HL-60 (cell line): ENCODE results near the gene SHISAL2A.

Source experiments
- DNase-seq, 2 experiments: peaks; one replicate each; pipeline ENCODE4 v3.0.0-alpha.2; 2010 to 2020; ENCODE audit warnings: low read depth in 1 of 2, low spot score in 1 of 2
- H3K27ac ChIP-seq: fragments of 250-450 bp; sonication (Bioruptor Pico); replicated peaks from 2 replicates; pipeline ENCODE4 v1.5.1; 2020; ENCODE audit warnings: mild to moderate bottlenecking, moderate library complexity
- H3K27me3 ChIP-seq: fragments of 250-450 bp; sonication (Bioruptor Pico); 2 replicates; pipeline ENCODE4 v1.5.1; 2021; ENCODE audit warnings: mild to moderate bottlenecking, moderate library complexity; ENCODE audit not compliant: insufficient read depth, poor library complexity, severe bottlenecking
- H3K4me3 ChIP-seq: replicated peaks from 2 replicates; pipeline ENCODE4 v1.5.1; 2011; ENCODE audit warnings: mild to moderate bottlenecking, control low read depth, low read length; ENCODE audit not compliant: insufficient read depth
- CTCF ChIP-seq: IDR thresholded peaks from one replicate; pipeline ENCODE4 v1.5.1; 2011; ENCODE audit warnings: low read length, control low read depth, inconsistent platforms; ENCODE audit not compliant: insufficient read depth
- GABPA ChIP-seq: IDR thresholded peaks from 2 replicates; pipeline ENCODE4 v1.6.1; 2012; ENCODE audit warnings: low read depth
- POLR2AphosphoS5 ChIP-seq: IDR thresholded peaks from 2 replicates; pipeline ENCODE4 v1.6.1; 2012; ENCODE audit warnings: low read depth
- REST ChIP-seq: IDR thresholded peaks from 2 replicates; pipeline ENCODE4 v1.6.1; 2012; ENCODE audit warnings: low read depth; ENCODE audit not compliant: insufficient replicate concordance
- SPI1 ChIP-seq: IDR thresholded peaks from 2 replicates; pipeline ENCODE4 v1.6.1; 2012; ENCODE audit warnings: low read depth, mild to moderate bottlenecking, borderline replicate concordance

The SHISAL2A gene

GRCh38 chr1:52672946-52673345, 40.0 kb downstream of the SHISAL2A start:
- TF ChIP-seq REST (no peak), CTCF (no peak), SPI1 (no peak), GABPA (no peak), POLR2AphosphoS5 (no peak)
- Histone ChIP-seq H3K27ac (no peak overlapping the region), H3K27me3 (no peaks in the 10 kb centered on the region), H3K4me3 (no peak overlapping the region)
- DNase-seq = no peak

- DNase-seq = no peak
- H3K27ac ChIP-seq = no peak overlapping the region
- no peak overlapping the region for H3K4me3 ChIP-seq
- TF ChIP-seq SPI1 (no peak), REST (no peak), GABPA (no peak), POLR2AphosphoS5 (no peak), CTCF (no peak)
- no peaks in the 10 kb centered on the region for H3K27me3 ChIP-seq
These were observed 40.5 kb downstream of the SHISAL2A start for GRCh38 chr1:52673513-52673912.

GRCh38 chr1:52674497-52675384, 41.8 kb downstream of the SHISAL2A start:
- no peak for DNase-seq
- H3K27ac ChIP-seq = no peak overlapping the region
- no peak overlapping the region for H3K4me3 ChIP-seq
- TF ChIP-seq GABPA (no peak), CTCF (no peak), SPI1 (no peak), REST (no peak), POLR2AphosphoS5 (no peak)
- H3K27me3 ChIP-seq = no peaks in the 10 kb centered on the region
